HepG2 (cell line): ENCODE results near the gene RAB1B. TPM values are rescaled to one million over a fixed set of nuclear protein-coding genes. Genes with fewer than 3 reads are reported as not detected.

Experiments used
- EEA1 ChIP-seq: sonication (generic); formaldehyde crosslinking; IDR thresholded peaks from 2 replicates; pipeline ENCODE4 v1.5.1; 2020; ENCODE audit warnings: mild to moderate bottlenecking, missing genetic modification reagents, borderline replicate concordance
- EED ChIP-seq: sonication (generic); formaldehyde crosslinking; IDR thresholded peaks from 2 replicates; pipeline ENCODE4 v1.5.0; 2020; ENCODE audit warnings: mild to moderate bottlenecking, missing genetic modification reagents
- ELF1 ChIP-seq: sonication (generic); formaldehyde crosslinking; IDR thresholded peaks from 2 replicates; pipeline ENCODE4 v1.4.0; 2020; ENCODE audit warnings: missing genetic modification reagents
- KDM3A ChIP-seq: IDR thresholded peaks from 2 replicates; pipeline ENCODE4 v1.6.1; 2018; ENCODE audit warnings: low read depth, missing compliant biosample characterization
- NR0B2 ChIP-seq: sonication (generic); formaldehyde crosslinking; IDR thresholded peaks from 2 replicates; pipeline ENCODE4 v1.4.0; 2020; ENCODE audit warnings: mild to moderate bottlenecking, missing genetic modification reagents
- ZNF563 ChIP-seq: sonication (generic); formaldehyde crosslinking; IDR thresholded peaks from 2 replicates; pipeline ENCODE4 v1.8.0; 2022; ENCODE audit warnings: mild to moderate bottlenecking, moderate library complexity, missing genetic modification reagents
- ZNF619 ChIP-seq: sonication (generic); formaldehyde crosslinking; IDR thresholded peaks from 2 replicates; pipeline ENCODE4 v1.4.0; 2020; ENCODE audit warnings: mild to moderate bottlenecking, missing genetic modification reagents
- polyA plus RNA-seq, 8 experiments: library from polyadenylated mRNA; depleted of rRNA in 3 of 8; stranded (reverse) in 7 of 8; unstranded in 1 of 8; fragments of >200 nt; fragmentation: Illumina TruSeq in 4 of 8; extraction: Trizol in 4 of 8; gene quantifications; 2 replicates each; pipeline versions ENCODE4 v1.2.1 to v1.2.3, GENCODE V29; 2011 to 2016; ENCODE audit warnings: low read depth in 4 of 8, missing spikeins in 1 of 8, mixed read lengths in 1 of 8; ENCODE audit not compliant: insufficient read depth in 1 of 8
- total RNA-seq, 5 experiments: library from RNA; depleted of rRNA; stranded (reverse); fragments of >200 nt; fragmentation: Illumina TruSeq; extraction: Trizol; gene quantifications; 2 replicates each; pipeline ENCODE4 v1.2.3, GENCODE V29; 2016; ENCODE audit warnings: low read depth in 1 of 5
- TF ChIP-seq, protein P1 (sequence below): IDR thresholded peaks from 2 replicates; pipeline ENCODE4 v1.6.1; 2016; ENCODE audit warnings: low read depth, missing genetic modification reagents, missing compliant biosample characterization
- TF ChIP-seq, protein P2 (sequence below): sonication (generic); formaldehyde crosslinking; IDR thresholded peaks from 2 replicates; pipeline ENCODE4 v1.5.0; 2020; ENCODE audit warnings: mild to moderate bottlenecking, missing genetic modification reagents
- TF ChIP-seq, protein P3 (sequence below): fragments of 450-650 bp; IDR thresholded peaks from 2 replicates; pipeline ENCODE4 v1.6.1; 2017; ENCODE audit warnings: mild to moderate bottlenecking

RAB1B gene
- total and polyA plus RNA-seq, 2 of the 13 experiments (the other 11 are each of a cell fraction or from before 2014, with no cell fraction given), result 77.9 to 87.9 TPM

DNA sequence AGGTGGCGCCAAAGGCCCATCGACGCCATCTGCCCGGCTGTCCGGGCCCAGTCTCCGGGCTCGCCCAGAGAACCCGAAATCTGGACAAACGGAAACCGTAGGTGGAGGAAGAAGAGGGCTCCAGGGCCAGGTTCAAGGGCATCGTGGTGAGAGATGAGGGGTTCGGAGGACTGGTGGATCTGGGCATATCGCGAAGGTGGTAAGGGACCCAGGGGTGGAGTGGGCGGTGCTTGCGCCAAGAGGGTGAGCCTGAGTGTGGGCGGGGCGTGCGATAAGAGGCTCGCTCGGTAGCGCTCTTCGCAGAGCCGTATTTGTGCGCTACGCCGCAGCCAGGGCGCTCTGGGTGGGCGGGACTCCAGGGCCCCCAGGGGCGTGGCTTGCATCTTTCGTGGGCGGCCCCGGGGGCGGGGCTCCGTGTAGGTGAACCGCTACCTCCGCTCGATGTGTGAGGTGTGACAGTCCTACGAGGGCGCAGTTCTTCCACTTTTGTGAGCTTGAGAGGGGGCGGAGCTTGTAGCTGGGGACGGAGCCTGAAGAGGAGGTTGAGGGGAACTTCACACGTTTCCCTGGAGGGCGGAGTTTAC is 43.6 kb downstream of the RAB1B start (continued):
- TF ChIP-seq, protein P1, sequence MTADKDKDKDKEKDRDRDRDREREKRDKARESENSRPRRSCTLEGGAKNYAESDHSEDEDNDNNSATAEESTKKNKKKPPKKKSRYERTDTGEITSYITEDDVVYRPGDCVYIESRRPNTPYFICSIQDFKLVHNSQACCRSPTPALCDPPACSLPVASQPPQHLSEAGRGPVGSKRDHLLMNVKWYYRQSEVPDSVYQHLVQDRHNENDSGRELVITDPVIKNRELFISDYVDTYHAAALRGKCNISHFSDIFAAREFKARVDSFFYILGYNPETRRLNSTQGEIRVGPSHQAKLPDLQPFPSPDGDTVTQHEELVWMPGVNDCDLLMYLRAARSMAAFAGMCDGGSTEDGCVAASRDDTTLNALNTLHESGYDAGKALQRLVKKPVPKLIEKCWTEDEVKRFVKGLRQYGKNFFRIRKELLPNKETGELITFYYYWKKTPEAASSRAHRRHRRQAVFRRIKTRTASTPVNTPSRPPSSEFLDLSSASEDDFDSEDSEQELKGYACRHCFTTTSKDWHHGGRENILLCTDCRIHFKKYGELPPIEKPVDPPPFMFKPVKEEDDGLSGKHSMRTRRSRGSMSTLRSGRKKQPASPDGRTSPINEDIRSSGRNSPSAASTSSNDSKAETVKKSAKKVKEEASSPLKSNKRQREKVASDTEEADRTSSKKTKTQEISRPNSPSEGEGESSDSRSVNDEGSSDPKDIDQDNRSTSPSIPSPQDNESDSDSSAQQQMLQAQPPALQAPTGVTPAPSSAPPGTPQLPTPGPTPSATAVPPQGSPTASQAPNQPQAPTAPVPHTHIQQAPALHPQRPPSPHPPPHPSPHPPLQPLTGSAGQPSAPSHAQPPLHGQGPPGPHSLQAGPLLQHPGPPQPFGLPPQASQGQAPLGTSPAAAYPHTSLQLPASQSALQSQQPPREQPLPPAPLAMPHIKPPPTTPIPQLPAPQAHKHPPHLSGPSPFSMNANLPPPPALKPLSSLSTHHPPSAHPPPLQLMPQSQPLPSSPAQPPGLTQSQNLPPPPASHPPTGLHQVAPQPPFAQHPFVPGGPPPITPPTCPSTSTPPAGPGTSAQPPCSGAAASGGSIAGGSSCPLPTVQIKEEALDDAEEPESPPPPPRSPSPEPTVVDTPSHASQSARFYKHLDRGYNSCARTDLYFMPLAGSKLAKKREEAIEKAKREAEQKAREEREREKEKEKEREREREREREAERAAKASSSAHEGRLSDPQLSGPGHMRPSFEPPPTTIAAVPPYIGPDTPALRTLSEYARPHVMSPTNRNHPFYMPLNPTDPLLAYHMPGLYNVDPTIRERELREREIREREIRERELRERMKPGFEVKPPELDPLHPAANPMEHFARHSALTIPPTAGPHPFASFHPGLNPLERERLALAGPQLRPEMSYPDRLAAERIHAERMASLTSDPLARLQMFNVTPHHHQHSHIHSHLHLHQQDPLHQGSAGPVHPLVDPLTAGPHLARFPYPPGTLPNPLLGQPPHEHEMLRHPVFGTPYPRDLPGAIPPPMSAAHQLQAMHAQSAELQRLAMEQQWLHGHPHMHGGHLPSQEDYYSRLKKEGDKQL (CRISPR knock-in tag), result no peak
- 0 out of 2 replicates have a peak, but pooled peaks have one; percentile 76 for TF ChIP-seq KDM3A (CRISPR knock-in tag)
- TF ChIP-seq NR0B2, result no peak
- TF ChIP-seq ZNF619, result peak; percentile 65; the same call in 1 of the 2 replicates
- TF ChIP-seq, protein P2, sequence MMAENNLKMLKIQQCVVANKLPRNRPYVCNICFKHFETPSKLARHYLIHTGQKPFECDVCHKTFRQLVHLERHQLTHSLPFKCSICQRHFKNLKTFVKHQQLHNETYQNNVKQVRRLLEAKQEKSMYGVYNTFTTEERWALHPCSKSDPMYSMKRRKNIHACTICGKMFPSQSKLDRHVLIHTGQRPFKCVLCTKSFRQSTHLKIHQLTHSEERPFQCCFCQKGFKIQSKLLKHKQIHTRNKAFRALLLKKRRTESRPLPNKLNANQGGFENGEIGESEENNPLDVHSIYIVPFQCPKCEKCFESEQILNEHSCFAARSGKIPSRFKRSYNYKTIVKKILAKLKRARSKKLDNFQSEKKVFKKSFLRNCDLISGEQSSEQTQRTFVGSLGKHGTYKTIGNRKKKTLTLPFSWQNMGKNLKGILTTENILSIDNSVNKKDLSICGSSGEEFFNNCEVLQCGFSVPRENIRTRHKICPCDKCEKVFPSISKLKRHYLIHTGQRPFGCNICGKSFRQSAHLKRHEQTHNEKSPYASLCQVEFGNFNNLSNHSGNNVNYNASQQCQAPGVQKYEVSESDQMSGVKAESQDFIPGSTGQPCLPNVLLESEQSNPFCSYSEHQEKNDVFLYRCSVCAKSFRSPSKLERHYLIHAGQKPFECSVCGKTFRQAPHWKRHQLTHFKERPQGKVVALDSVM (CRISPR knock-in tag), result no peak
- TF ChIP-seq ZNF563, result peak; percentile 60
- TF ChIP-seq, protein P3, sequence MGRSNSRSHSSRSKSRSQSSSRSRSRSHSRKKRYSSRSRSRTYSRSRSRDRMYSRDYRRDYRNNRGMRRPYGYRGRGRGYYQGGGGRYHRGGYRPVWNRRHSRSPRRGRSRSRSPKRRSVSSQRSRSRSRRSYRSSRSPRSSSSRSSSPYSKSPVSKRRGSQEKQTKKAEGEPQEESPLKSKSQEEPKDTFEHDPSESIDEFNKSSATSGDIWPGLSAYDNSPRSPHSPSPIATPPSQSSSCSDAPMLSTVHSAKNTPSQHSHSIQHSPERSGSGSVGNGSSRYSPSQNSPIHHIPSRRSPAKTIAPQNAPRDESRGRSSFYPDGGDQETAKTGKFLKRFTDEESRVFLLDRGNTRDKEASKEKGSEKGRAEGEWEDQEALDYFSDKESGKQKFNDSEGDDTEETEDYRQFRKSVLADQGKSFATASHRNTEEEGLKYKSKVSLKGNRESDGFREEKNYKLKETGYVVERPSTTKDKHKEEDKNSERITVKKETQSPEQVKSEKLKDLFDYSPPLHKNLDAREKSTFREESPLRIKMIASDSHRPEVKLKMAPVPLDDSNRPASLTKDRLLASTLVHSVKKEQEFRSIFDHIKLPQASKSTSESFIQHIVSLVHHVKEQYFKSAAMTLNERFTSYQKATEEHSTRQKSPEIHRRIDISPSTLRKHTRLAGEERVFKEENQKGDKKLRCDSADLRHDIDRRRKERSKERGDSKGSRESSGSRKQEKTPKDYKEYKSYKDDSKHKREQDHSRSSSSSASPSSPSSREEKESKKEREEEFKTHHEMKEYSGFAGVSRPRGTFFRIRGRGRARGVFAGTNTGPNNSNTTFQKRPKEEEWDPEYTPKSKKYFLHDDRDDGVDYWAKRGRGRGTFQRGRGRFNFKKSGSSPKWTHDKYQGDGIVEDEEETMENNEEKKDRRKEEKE, result no peak
- 0 out of 2 replicates have a peak, but pooled peaks have one; percentile 75 for TF ChIP-seq EED (CRISPR knock-in tag)
- no peak for TF ChIP-seq ELF1 (CRISPR knock-in tag)
- 0 out of 2 replicates have a peak, but pooled peaks have one; percentile 47 for TF ChIP-seq EEA1 (CRISPR knock-in tag)
- TF ChIP-seq, all 625 proteins: peak for 226
